Posterior cingulate gyrus (tissue), 11 donors: ENCODE measurements around the gene SCAMP4.
A peak's percentile ranks its signal among the peaks of the same experiment; 100 is the strongest.

Source experiments
- DNase-seq, 10 donors: peaks; one replicate each; pipeline versions ENCODE4 v3.0.0 to v3.0.0-alpha.2; 2020 to 2021; ENCODE audit warnings: mixed read lengths in 3 of 10
- intact Hi-C: fragments of 100-400 bp; cut with DNase I; formaldehyde crosslinking; loops from one replicate; pipeline ENCODE4 v1.15.1; 2023

The SCAMP4 gene

GRCh38 chr19:1908364-1908678, 3.1 kb downstream of the SCAMP4 start:
- intact Hi-C loops: no loop called here
- no peak for DNase-seq

DNA sequence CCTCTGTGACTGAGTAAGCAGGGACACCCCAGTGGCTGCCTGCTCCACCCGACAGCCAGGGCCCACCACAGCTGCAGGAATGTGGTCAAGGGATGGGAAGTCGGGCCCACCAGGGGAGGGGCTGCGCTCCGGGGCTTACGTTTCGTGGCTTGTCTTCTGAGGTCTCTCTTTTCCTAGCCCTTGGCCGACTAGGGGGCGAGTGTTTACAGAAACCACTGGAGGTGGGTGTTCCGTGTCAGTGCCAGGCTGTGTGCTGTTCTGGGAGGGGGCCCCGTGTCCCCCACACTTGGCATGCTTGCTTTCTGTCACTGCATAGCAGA, 4.5 kb downstream of the SCAMP4 start:
- no peak for DNase-seq
- intact Hi-C loops: no loop called here

DNA sequence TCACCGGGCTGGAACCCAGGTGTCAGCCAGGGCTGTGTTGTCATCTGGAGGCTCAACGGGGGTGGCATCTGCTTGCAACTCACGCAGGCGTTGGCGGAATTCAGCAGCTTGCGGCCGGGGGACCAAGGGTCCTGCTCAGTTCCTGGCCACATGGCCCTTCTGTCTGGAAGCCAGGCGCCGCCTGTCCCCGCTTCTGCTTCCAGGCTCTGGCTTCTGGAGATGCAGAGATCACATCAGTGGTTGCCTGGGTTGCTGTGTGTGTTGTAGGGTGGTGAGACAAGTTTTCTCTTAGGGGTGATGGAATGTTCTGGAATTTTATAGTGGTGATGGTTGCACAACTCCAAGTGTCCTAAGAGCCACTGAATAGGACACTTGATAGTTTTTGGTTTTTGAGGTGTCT, 5.0 kb downstream of the SCAMP4 start:
- DNase-seq: peak in 1 of 10 donors; percentile 33
- intact Hi-C loops: no loop called here

GRCh38 chr19:1911098-1911497, 5.9 kb downstream of the SCAMP4 start:
- DNase-seq: no peak
- intact Hi-C loops: no loop called here

GRCh38 chr19:1911995-1912394, 6.8 kb downstream of the SCAMP4 start:
- no peak for DNase-seq
- intact Hi-C loops: no loop called here

GRCh38 chr19:1912760-1913505, 7.7 kb downstream of the SCAMP4 start:
- intact Hi-C loops: no loop called here
- DNase-seq: no peak

- DNase-seq: no peak
- intact Hi-C loops: no loop called here
These were observed 8.8 kb downstream of the SCAMP4 start for GRCh38 chr19:1913781-1914577.

- intact Hi-C loops: no loop called here
- DNase-seq: peak in 3 of 10 donors; percentile 35 to 90 (median 46)
These were observed 9.7 kb downstream of the SCAMP4 start for GRCh38 chr19:1914826-1915341.

DNA sequence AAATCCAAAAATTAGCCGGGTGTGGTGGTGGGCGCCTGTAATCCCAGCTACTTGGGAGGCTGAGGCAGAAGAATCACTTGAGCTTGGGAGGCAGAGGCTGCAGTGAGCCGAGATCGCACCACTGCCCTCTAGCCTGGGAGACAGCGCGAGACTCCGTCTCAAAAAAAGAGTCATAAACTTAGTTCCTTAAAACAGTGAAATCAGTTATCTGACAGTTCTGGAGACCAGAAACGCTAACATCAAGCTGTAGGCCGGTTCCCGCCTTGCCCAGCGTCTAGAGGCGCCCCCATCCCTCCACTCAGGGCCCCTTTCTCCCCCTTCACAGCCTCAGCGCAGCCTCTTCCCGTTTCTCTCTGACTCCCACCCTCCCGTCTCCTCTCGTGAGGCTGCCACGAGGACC, 11.9 kb downstream of the SCAMP4 start:
- intact Hi-C loops: no loop called here
- no peak for DNase-seq

DNA sequence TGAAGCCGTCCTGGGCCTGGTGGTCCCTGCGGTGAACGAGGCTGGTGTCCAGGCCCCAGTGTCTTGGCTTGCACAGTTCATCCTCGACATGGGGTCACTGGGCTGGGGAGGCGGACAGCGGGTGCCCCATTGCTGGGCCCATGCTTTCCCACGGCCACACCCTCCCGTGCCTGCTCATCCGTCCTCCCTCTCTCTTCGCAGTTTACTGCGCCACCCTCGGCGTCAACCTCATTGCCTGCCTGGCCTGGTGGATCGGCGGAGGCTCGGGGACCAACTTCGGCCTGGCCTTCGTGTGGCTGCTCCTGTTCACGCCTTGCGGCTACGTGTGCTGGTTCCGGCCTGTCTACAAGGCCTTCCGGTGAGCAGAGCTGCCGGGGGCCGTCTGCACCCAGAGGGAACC, 12.7 kb downstream of the SCAMP4 start:
- intact Hi-C loops: no loop called here

DNA sequence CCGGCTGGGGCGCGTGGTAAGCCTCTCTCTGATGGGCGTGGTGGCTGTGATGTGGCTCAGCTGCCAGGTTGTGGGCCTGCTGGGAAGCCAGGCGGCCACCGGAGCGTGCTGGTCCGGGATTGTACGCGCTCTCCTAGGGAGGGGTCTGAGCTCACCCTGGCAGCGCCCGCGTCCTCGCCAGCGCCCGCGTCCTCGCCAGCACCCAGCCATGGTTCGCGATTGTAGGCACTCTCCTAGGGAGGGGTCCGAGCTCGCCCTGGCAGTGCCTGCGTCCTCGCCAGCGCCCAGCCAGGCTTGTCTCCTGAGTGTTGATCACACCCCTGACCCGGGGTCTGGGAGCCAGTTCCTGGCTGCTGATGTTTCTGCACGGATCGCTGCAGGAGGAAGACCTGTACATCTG, 13.8 kb downstream of the SCAMP4 start:
- DNase-seq: no peak
- intact Hi-C loops: no loop called here

More for the DNA sequence above, 12.7 kb downstream of the SCAMP4 start:
- no peak for DNase-seq

GRCh38 chr19:1920644-1921043, 15.4 kb downstream of the SCAMP4 start:
- DNase-seq: peak in 1 of 10 donors; percentile 83
- intact Hi-C loops: no loop called here

- intact Hi-C loops: no loop called here
These were observed 16.1 kb downstream of the SCAMP4 start for GRCh38 chr19:1921326-1921725.

DNA sequence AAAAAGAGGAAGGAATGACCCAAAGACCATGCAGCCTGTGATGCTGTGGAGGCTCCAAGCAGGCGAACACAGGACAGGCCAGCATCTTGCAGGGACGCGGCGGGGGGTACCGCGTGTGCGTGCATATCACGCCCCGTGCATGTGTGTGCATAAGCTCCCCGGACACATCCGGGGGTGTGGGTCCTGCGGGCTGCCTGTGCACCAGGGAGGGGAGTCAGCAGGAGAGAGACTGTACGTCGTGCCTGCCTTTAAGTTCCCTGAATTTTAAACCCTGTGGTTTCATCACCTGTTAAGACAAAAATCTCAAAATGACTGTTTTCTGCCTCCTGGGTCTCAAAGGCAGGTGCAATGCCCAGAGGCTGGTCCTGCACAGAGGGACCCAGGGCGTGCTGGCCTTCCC, 16.6 kb downstream of the SCAMP4 start:
- intact Hi-C loops: no loop called here

More at GRCh38 chr19:1921326-1921725, 16.1 kb downstream of the SCAMP4 start:
- DNase-seq: no peak

DNA sequence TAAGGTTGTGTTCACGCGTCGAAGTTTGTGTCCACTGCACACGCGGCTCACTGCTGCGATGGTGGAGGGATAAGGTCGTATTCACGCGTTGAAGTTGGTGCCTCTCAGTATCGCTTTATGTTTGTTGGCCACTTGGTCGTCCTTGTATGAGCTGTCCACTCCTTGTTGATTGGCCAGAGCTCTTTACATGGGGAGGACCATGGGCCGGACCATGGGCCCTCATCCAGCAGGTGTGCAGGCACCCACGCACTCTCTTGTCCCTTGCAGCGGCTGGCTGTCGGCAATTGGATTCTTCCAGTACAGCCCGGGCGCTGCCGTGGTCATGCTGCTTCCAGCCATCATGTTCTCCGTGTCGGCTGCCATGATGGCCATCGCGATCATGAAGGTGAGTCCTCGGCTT, 17.6 kb downstream of the SCAMP4 start:
- DNase-seq: no peak
- intact Hi-C loops: no loop called here

More for the DNA sequence above, 16.6 kb downstream of the SCAMP4 start:
- DNase-seq: no peak

DNA sequence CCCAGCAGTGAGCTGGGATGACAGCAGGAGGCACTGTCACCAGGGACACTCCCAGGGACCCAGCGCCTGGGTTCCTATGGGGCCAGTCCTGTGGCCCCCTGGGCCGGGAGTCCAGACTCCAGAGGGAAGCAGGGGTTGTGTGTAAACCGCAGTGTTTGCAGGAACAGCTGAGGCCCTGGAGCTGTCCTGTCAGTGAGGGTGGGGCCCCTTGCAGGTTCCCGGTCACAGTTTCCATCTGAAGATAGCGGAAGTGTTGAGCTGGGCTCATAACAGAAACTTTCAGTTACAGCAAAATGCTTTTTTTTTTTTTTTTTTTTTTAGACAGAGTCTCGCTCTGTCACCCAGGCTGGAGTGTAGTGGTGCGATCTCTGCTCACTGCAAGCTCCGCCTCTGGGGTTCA, 18.1 kb downstream of the SCAMP4 start:
- intact Hi-C loops: no loop called here
- no peak for DNase-seq

- intact Hi-C loops: no loop called here
- peak in 1 of 10 donors; percentile 78 for DNase-seq
These were observed 19.2 kb downstream of the SCAMP4 start for GRCh38 chr19:1924320-1924961.

- intact Hi-C loops: no loop called here
- DNase-seq: no peak
These were observed 20.3 kb downstream of the SCAMP4 start for GRCh38 chr19:1925544-1925943.

- DNase-seq: peak; percentile 50 to 97 (median 78)
These were observed 24.0 kb downstream of the SCAMP4 start for GRCh38 chr19:1929021-1929742.

GRCh38 chr19:1931445-1931844, 26.2 kb downstream of the SCAMP4 start:
- intact Hi-C loops: no loop called here
- no peak for DNase-seq

More at GRCh38 chr19:1929021-1929742, 24.0 kb downstream of the SCAMP4 start:
- intact Hi-C loops: loop anchor here (1.0 kb wide), 1 partner anchor 140 kb away; no protein-coding TSS in a partner anchor

- peak in 1 of 10 donors; percentile 64 for DNase-seq
- intact Hi-C loops: no loop called here
These were observed 27.2 kb downstream of the SCAMP4 start for GRCh38 chr19:1932395-1932794.
